Measurements from ENCODE around the gene UMODL1.

UMODL1 gene

GRCh38 chr21:42031241-42031640, 39.9 kb upstream of the UMODL1 start:
- Histone ChIP-seq H3K27me3 (ENCODE audit: control insufficient read depth, insufficient read depth, low read length) (no peaks in the 10 kb centered on the region), H3K9ac (ENCODE audit: low read depth, low read length) (no peak overlapping the region), H3K9me3 (ENCODE audit: control insufficient read depth, insufficient read depth, low read length) (no peaks in the 10 kb centered on the region), H3K36me3 (ENCODE audit: control insufficient read depth, insufficient read depth, low read length) (no peaks in the 10 kb centered on the region), H3K27ac (ENCODE audit: low read depth, low read length) (no peak overlapping the region), H3K4me1 (ENCODE audit: control insufficient read depth, insufficient read depth, low read length) (no peaks in the 10 kb centered on the region; the same call in 1 of the 2 replicates), H3K4me3 (ENCODE audit: low read depth, low read length) (no peak overlapping the region)

- Histone ChIP-seq H3K9me3 (ENCODE audit: control insufficient read depth, insufficient read depth, low read length) (no peaks in the 10 kb centered on the region), H3K4me1 (ENCODE audit: control insufficient read depth, insufficient read depth, low read length) (no peaks in the 10 kb centered on the region; the same call in 1 of the 2 replicates)
These were observed 39.3 kb upstream of the UMODL1 start for GRCh38 chr21:42031816-42032215.

GRCh38 chr21:42032266-42032665, 38.9 kb upstream of the UMODL1 start:
- no peak overlapping the region for H3K27ac ChIP-seq (ENCODE audit: low read depth, low read length)
- no peaks in the 10 kb centered on the region for H3K9me3 ChIP-seq (ENCODE audit: control insufficient read depth, insufficient read depth, low read length)
- no peaks in the 10 kb centered on the region; the same call in 1 of the 2 replicates for H3K4me1 ChIP-seq (ENCODE audit: control insufficient read depth, insufficient read depth, low read length)
- H3K27me3 ChIP-seq (ENCODE audit: control insufficient read depth, insufficient read depth, low read length), result no peaks in the 10 kb centered on the region
- H3K4me3 ChIP-seq (ENCODE audit: low read depth, low read length), result no peak overlapping the region
- no peaks in the 10 kb centered on the region for H3K36me3 ChIP-seq (ENCODE audit: control insufficient read depth, insufficient read depth, low read length)
- H3K9ac ChIP-seq (ENCODE audit: low read depth, low read length), result no peak overlapping the region

More at GRCh38 chr21:42031816-42032215, 39.3 kb upstream of the UMODL1 start:
- no peaks in the 10 kb centered on the region for H3K36me3 ChIP-seq (ENCODE audit: control insufficient read depth, insufficient read depth, low read length)
- no peak overlapping the region for H3K4me3 ChIP-seq (ENCODE audit: low read depth, low read length)
- H3K9ac ChIP-seq (ENCODE audit: low read depth, low read length), result no peak overlapping the region
- H3K27ac ChIP-seq (ENCODE audit: low read depth, low read length), result no peak overlapping the region
- H3K27me3 ChIP-seq (ENCODE audit: control insufficient read depth, insufficient read depth, low read length), result no peaks in the 10 kb centered on the region

- Histone ChIP-seq H3K4me3 (ENCODE audit: low read depth, low read length) (no peak overlapping the region), H3K27me3 (ENCODE audit: control insufficient read depth, insufficient read depth, low read length) (no peaks in the 10 kb centered on the region), H3K36me3 (ENCODE audit: control insufficient read depth, insufficient read depth, low read length) (no peaks in the 10 kb centered on the region), H3K27ac (ENCODE audit: low read depth, low read length) (no peak overlapping the region), H3K4me1 (ENCODE audit: control insufficient read depth, insufficient read depth, low read length) (no peaks in the 10 kb centered on the region; the same call in 1 of the 2 replicates), H3K9ac (ENCODE audit: low read depth, low read length) (no peak overlapping the region), H3K9me3 (ENCODE audit: control insufficient read depth, insufficient read depth, low read length) (no peaks in the 10 kb centered on the region)
These were observed 38.1 kb upstream of the UMODL1 start for GRCh38 chr21:42032968-42033367.

GRCh38 chr21:42036313-42036712, 34.8 kb upstream of the UMODL1 start:
- no peaks in the 10 kb centered on the region for H3K9me3 ChIP-seq (ENCODE audit: control insufficient read depth, insufficient read depth, low read length)

GRCh38 chr21:42037516-42037915, 33.6 kb upstream of the UMODL1 start:
- H3K4me1 ChIP-seq (ENCODE audit: control insufficient read depth, insufficient read depth, low read length), result no peaks in the 10 kb centered on the region
- no peaks in the 10 kb centered on the region for H3K9me3 ChIP-seq (ENCODE audit: control insufficient read depth, insufficient read depth, low read length)
- H3K27ac ChIP-seq (ENCODE audit: low read depth, low read length), result no peak overlapping the region
- H3K27me3 ChIP-seq (ENCODE audit: control insufficient read depth, insufficient read depth, low read length), result no peaks in the 10 kb centered on the region
- no peak overlapping the region for H3K9ac ChIP-seq (ENCODE audit: low read depth, low read length)
- no peak overlapping the region for H3K4me3 ChIP-seq (ENCODE audit: low read depth, low read length)
- H3K36me3 ChIP-seq (ENCODE audit: control insufficient read depth, insufficient read depth, low read length), result no peaks in the 10 kb centered on the region

More at GRCh38 chr21:42036313-42036712, 34.8 kb upstream of the UMODL1 start:
- Histone ChIP-seq H3K27me3 (ENCODE audit: control insufficient read depth, insufficient read depth, low read length) (no peaks in the 10 kb centered on the region), H3K27ac (ENCODE audit: low read depth, low read length) (no peak overlapping the region), H3K4me3 (ENCODE audit: low read depth, low read length) (no peak overlapping the region), H3K4me1 (ENCODE audit: control insufficient read depth, insufficient read depth, low read length) (no peaks in the 10 kb centered on the region; the same call in 1 of the 2 replicates), H3K9ac (ENCODE audit: low read depth, low read length) (no peak overlapping the region), H3K36me3 (ENCODE audit: control insufficient read depth, insufficient read depth, low read length) (no peaks in the 10 kb centered on the region)

- no peaks in the 10 kb centered on the region for H3K27me3 ChIP-seq (ENCODE audit: control insufficient read depth, insufficient read depth, low read length)
- H3K9me3 ChIP-seq (ENCODE audit: control insufficient read depth, insufficient read depth, low read length), result no peaks in the 10 kb centered on the region
- no peak overlapping the region for H3K27ac ChIP-seq (ENCODE audit: low read depth, low read length)
- H3K9ac ChIP-seq (ENCODE audit: low read depth, low read length), result no peak overlapping the region
- H3K4me3 ChIP-seq (ENCODE audit: low read depth, low read length), result no peak overlapping the region
- no peaks in the 10 kb centered on the region for H3K36me3 ChIP-seq (ENCODE audit: control insufficient read depth, insufficient read depth, low read length)
- H3K4me1 ChIP-seq (ENCODE audit: control insufficient read depth, insufficient read depth, low read length), result no peaks in the 10 kb centered on the region
These were observed 33.2 kb upstream of the UMODL1 start for GRCh38 chr21:42037943-42038342.

GRCh38 chr21:42038393-42038792, 32.7 kb upstream of the UMODL1 start:
- Histone ChIP-seq H3K4me3 (ENCODE audit: low read depth, low read length) (no peak overlapping the region), H3K27ac (ENCODE audit: low read depth, low read length) (no peak overlapping the region), H3K9ac (ENCODE audit: low read depth, low read length) (no peak overlapping the region), H3K4me1 (ENCODE audit: control insufficient read depth, insufficient read depth, low read length) (no peaks in the 10 kb centered on the region), H3K36me3 (ENCODE audit: control insufficient read depth, insufficient read depth, low read length) (no peaks in the 10 kb centered on the region), H3K27me3 (ENCODE audit: control insufficient read depth, insufficient read depth, low read length) (no peaks in the 10 kb centered on the region), H3K9me3 (ENCODE audit: control insufficient read depth, insufficient read depth, low read length) (no peaks in the 10 kb centered on the region)

- Histone ChIP-seq H3K27me3 (ENCODE audit: control insufficient read depth, insufficient read depth, low read length) (no peaks in the 10 kb centered on the region), H3K36me3 (ENCODE audit: control insufficient read depth, insufficient read depth, low read length) (no peaks in the 10 kb centered on the region), H3K4me1 (ENCODE audit: control insufficient read depth, insufficient read depth, low read length) (no peaks in the 10 kb centered on the region), H3K27ac (ENCODE audit: low read depth, low read length) (no peak overlapping the region), H3K9me3 (ENCODE audit: control insufficient read depth, insufficient read depth, low read length) (no peaks in the 10 kb centered on the region), H3K4me3 (ENCODE audit: low read depth, low read length) (no peak overlapping the region), H3K9ac (ENCODE audit: low read depth, low read length) (no peak overlapping the region)
These were observed 32.2 kb upstream of the UMODL1 start for GRCh38 chr21:42038826-42039425.

GRCh38 chr21:42039470-42039901, 31.6 kb upstream of the UMODL1 start:
- Histone ChIP-seq H3K27ac (ENCODE audit: low read depth, low read length) (no peak overlapping the region), H3K36me3 (ENCODE audit: control insufficient read depth, insufficient read depth, low read length) (no peaks in the 10 kb centered on the region), H3K9ac (ENCODE audit: low read depth, low read length) (no peak overlapping the region)

GRCh38 chr21:42039911-42040351, 31.2 kb upstream of the UMODL1 start:
- Histone ChIP-seq H3K36me3 (ENCODE audit: control insufficient read depth, insufficient read depth, low read length) (no peaks in the 10 kb centered on the region), H3K9me3 (ENCODE audit: control insufficient read depth, insufficient read depth, low read length) (no peaks in the 10 kb centered on the region), H3K27me3 (ENCODE audit: control insufficient read depth, insufficient read depth, low read length) (no peaks in the 10 kb centered on the region), H3K27ac (ENCODE audit: low read depth, low read length) (no peak overlapping the region), H3K4me1 (ENCODE audit: control insufficient read depth, insufficient read depth, low read length) (no peaks in the 10 kb centered on the region), H3K9ac (ENCODE audit: low read depth, low read length) (no peak overlapping the region), H3K4me3 (ENCODE audit: low read depth, low read length) (no peak overlapping the region)

More at GRCh38 chr21:42039470-42039901, 31.6 kb upstream of the UMODL1 start:
- no peaks in the 10 kb centered on the region for H3K4me1 ChIP-seq (ENCODE audit: control insufficient read depth, insufficient read depth, low read length)
- no peaks in the 10 kb centered on the region for H3K27me3 ChIP-seq (ENCODE audit: control insufficient read depth, insufficient read depth, low read length)
- H3K9me3 ChIP-seq (ENCODE audit: control insufficient read depth, insufficient read depth, low read length), result no peaks in the 10 kb centered on the region
- no peak overlapping the region for H3K4me3 ChIP-seq (ENCODE audit: low read depth, low read length)

Measured in HUES48 (cell line).